Measurements from ENCODE around the gene ADAM15. TPM values are rescaled to one million over a fixed set of nuclear protein-coding genes. Genes with fewer than 3 reads are reported as not detected.
A peak's percentile ranks its signal among the peaks of the same experiment; 100 is the strongest.

The ADAM15 gene
- total RNA-seq, 1 donor from 2014 or later, result 69.0 TPM

DNA sequence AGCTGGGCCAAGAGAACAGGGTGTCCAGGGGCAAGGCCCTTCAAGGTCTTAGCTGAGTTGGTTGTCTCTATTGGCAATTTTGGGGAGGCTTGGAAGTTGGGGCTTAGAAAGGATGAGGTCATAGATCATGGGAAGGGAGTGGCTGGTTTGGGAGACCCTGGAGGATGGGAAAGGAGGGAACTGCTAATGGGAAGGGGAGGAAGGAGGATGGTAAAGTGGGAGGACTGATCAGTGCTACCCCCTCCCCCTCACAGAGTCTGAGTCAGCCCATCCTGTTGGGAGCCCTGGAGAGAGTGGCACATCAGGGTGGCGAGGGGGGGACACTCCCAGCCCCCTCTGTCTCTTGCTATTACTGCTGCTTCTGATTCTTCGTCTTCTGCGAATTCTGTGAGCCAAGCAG lies 17.5 kb downstream of the ADAM15 start:
- H3K4me3 Mint-ChIP-seq, result peak overlapping the region; percentile 33
- no peaks in the 10 kb centered on the region for H3K36me3 Mint-ChIP-seq
- no peak for TF ChIP-seq CTCF (conservative IDR thresholded peaks at IDR 0.05)
- peaks cover 9% of the 10 kb centered on the region for H3K4me1 Mint-ChIP-seq (ENCODE audit: unreplicated experiment)
- H3K27ac Mint-ChIP-seq, result no peak overlapping the region
- DNase-seq (ENCODE audit: extremely low spot score, unreplicated experiment), result no peak
- H3K9me3 Mint-ChIP-seq, result no peaks in the 10 kb centered on the region
- peaks cover 20% of the 10 kb centered on the region for H3K27me3 Mint-ChIP-seq

GRCh38 chr1:155069551-155070157 lies 18.5 kb downstream of the ADAM15 start:
- H3K4me3 Mint-ChIP-seq, result no peak overlapping the region

GRCh38 chr1:155070158-155070621 lies 19.1 kb downstream of the ADAM15 start:
- Mint-ChIP-seq H3K27me3 (peaks cover 24% of the 10 kb centered on the region), H3K9me3 (no peaks in the 10 kb centered on the region), H3K4me1 (ENCODE audit: unreplicated experiment) (peaks cover 9% of the 10 kb centered on the region), H3K36me3 (no peaks in the 10 kb centered on the region), H3K27ac (no peak overlapping the region), H3K4me3 (peak overlapping the region; percentile 81)
- no peak for DNase-seq (ENCODE audit: extremely low spot score, unreplicated experiment)
- no peak for TF ChIP-seq CTCF (conservative IDR thresholded peaks at IDR 0.05)

More at GRCh38 chr1:155069551-155070157, 18.5 kb downstream of the ADAM15 start:
- H3K4me1 Mint-ChIP-seq (ENCODE audit: unreplicated experiment), result peaks cover 9% of the 10 kb centered on the region
- no peak for TF ChIP-seq CTCF (conservative IDR thresholded peaks at IDR 0.05)
- no peaks in the 10 kb centered on the region for H3K9me3 Mint-ChIP-seq
- H3K27me3 Mint-ChIP-seq, result peaks cover 23% of the 10 kb centered on the region
- H3K36me3 Mint-ChIP-seq, result no peaks in the 10 kb centered on the region
- H3K27ac Mint-ChIP-seq, result no peak overlapping the region
- no peak for DNase-seq (ENCODE audit: extremely low spot score, unreplicated experiment)

DNA sequence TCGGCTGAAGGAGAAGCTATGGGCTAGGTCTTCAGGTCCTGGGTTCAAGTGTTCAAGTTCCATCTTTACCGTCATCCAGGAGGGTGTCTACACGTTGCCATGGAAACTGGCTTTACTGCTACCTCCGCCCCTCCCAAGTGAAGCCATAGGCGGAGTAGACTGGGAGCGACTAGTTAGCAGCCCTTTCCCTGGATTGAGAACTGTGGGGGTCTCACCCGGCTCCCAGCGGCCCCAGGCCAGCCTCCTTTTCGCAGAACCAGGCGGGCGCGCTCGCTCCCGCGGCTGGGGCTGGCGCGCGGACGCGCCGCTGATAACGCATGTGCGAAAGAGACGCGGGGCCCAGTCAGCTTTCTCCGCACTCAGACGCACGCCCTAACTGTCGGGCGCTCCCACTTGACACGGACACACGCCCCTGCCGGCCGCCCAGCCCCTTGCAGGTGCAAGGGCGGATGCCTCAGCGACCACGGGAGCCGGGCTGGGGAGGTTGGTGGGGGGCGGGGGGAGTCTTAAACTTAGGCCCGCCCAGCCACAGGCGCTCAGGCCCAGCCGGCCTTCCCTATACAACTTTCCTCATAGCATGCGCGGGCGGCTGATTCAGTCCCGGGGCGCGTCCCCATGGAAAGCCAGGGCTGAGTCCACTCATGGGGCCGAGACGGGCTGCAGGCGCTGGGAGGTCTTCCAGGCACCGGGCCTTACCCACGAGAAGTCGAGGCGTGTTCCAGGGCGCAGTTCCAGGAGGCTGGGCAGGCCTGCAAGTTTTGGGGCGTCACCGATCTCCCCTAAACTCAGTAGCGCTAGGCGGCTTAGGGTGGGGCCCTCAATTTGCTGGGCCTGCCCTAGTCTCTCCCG lies 19.8 kb downstream of the ADAM15 start:
- Mint-ChIP-seq H3K27me3 (peaks cover 30% of the 10 kb centered on the region), H3K36me3 (no peaks in the 10 kb centered on the region), H3K4me1 (ENCODE audit: unreplicated experiment) (peaks cover 9% of the 10 kb centered on the region), H3K27ac (peak overlapping the region; percentile 62), H3K9me3 (no peaks in the 10 kb centered on the region), H3K4me3 (peak overlapping the region; percentile 81)
- peak; percentile 80 for TF ChIP-seq CTCF (conservative IDR thresholded peaks at IDR 0.05)
- no peak for DNase-seq (ENCODE audit: extremely low spot score, unreplicated experiment)

DNA sequence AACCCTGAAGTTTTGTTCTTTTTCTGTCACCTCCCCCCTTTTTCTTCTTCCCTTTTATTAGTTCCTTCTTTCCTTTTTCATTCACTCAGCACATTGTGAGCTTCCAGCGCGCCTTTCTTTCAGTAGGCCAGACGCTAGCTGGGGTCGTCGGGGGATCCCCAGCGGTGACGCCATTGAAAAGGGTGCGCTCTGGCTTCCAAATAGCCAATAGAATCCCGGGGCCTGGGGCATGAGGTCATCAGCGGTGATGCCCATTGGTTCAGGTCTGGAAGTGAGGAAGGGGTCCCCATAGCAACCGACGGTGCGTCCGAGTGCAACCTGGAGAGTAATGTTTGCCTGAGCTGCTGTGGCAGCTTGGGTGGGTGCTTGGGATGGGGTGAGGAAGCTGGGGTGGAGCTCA lies 20.6 kb downstream of the ADAM15 start:
- H3K27me3 Mint-ChIP-seq, result peaks cover 33% of the 10 kb centered on the region
- no peak for DNase-seq (ENCODE audit: extremely low spot score, unreplicated experiment)
- peak overlapping the region; percentile 62 for H3K27ac Mint-ChIP-seq
- no peaks in the 10 kb centered on the region for H3K9me3 Mint-ChIP-seq
- no peaks in the 10 kb centered on the region for H3K36me3 Mint-ChIP-seq
- peaks cover 9% of the 10 kb centered on the region for H3K4me1 Mint-ChIP-seq (ENCODE audit: unreplicated experiment)
- no peak for TF ChIP-seq CTCF (conservative IDR thresholded peaks at IDR 0.05)
- peak overlapping the region; percentile 81 for H3K4me3 Mint-ChIP-seq

Measured in type B pancreatic cell (in vitro differentiated cells).